CD14-positive monocyte (primary cell): ENCODE results near the gene TMEM214. TPM values are rescaled to one million over a fixed set of nuclear protein-coding genes. Genes with fewer than 3 reads are reported as not detected.

Source experiments
- DNase-seq, 3 donors: peaks; one replicate each; pipeline ENCODE4 v3.0.0-alpha.2; 2011 to 2022
- H2AFZ ChIP-seq: 2 replicates; pipeline ENCODE4 v1.6.0; 2012; ENCODE audit warnings: mild to moderate bottlenecking, low read depth, low read length, inconsistent platforms; ENCODE audit not compliant: insufficient read depth, poor library complexity, severe bottlenecking
- H3K27ac ChIP-seq, 2 donors: 1 replicate in 1 of 2; 2 replicates in 1 of 2; pipeline ENCODE4 v1.5.1; 2012 to 2013; ENCODE audit warnings: low read length in 2 of 2, control low read depth in 1 of 2, inconsistent platforms in 1 of 2, low read depth in 1 of 2, mild to moderate bottlenecking in 1 of 2
- H3K27me3 ChIP-seq, 2 donors: one replicate each; pipeline versions ENCODE4 v1.6.0 to v1.6.1; 2011 to 2013; ENCODE audit warnings: low read length in 2 of 2; ENCODE audit not compliant: control insufficient read depth in 2 of 2, insufficient read depth in 2 of 2
- H3K36me3 ChIP-seq, 2 donors: replicated peaks in 1 of 2; 1 replicate in 1 of 2; 2 replicates in 1 of 2; pipeline versions ENCODE4 v1.5.1 to v1.6.1; 2012 to 2013; ENCODE audit warnings: low read length in 2 of 2, control low read depth in 1 of 2, inconsistent platforms in 1 of 2, mild to moderate bottlenecking in 1 of 2; ENCODE audit not compliant: insufficient read depth in 2 of 2, control insufficient read depth in 1 of 2
- H3K4me1 ChIP-seq, 2 donors: 1 replicate in 1 of 2; 2 replicates in 1 of 2; pipeline versions ENCODE4 v1.5.1 to v1.6.1; 2012 to 2013; ENCODE audit warnings: low read length in 2 of 2, control low read depth in 1 of 2, inconsistent platforms in 1 of 2, mild to moderate bottlenecking in 1 of 2, moderate library complexity in 1 of 2; ENCODE audit not compliant: insufficient read depth in 2 of 2, control insufficient read depth in 1 of 2
- H3K4me2 ChIP-seq: replicated peaks from 2 replicates; pipeline ENCODE3; 2012; ENCODE audit warnings: low read length, moderate library complexity, mild to moderate bottlenecking; ENCODE audit not compliant: poor library complexity, severe bottlenecking; ENCODE audit errors: extremely low read depth
- H3K4me3 ChIP-seq, 3 experiments: fragments of 200-600 bp in 1 of 3; sonication (generic) in 1 of 3; replicated peaks in 1 of 3; 1 replicate in 2 of 3; 2 replicates in 1 of 3; pipeline ENCODE4 v1.5.1; 2011 to 2013; ENCODE audit warnings: low read length in 3 of 3, mild to moderate bottlenecking in 3 of 3, control low read depth in 2 of 3, low read depth in 2 of 3, inconsistent platforms in 1 of 3, moderate library complexity in 1 of 3
- H3K79me2 ChIP-seq: 2 replicates; pipeline ENCODE4 v1.6.0; 2012; ENCODE audit warnings: mild to moderate bottlenecking, control low read depth, inconsistent platforms, low read length, moderate library complexity; ENCODE audit not compliant: insufficient read depth
- H3K9ac ChIP-seq: 2 replicates; pipeline ENCODE4 v1.6.0; 2017; ENCODE audit warnings: low read length, mild to moderate bottlenecking; ENCODE audit not compliant: insufficient read depth, poor library complexity, severe bottlenecking
- H3K9me3 ChIP-seq, 2 donors: replicated peaks in 1 of 2; 1 replicate in 1 of 2; 2 replicates in 1 of 2; pipeline versions ENCODE4 v1.5.1 to v1.6.1; 2012 to 2013; ENCODE audit warnings: low read length in 2 of 2, control low read depth in 1 of 2; ENCODE audit not compliant: control insufficient read depth in 1 of 2, insufficient read depth in 1 of 2
- H4K20me1 ChIP-seq: 2 replicates; pipeline ENCODE4 v1.6.0; 2012; ENCODE audit warnings: mild to moderate bottlenecking, low read length, control low read depth, moderate library complexity; ENCODE audit not compliant: insufficient read depth
- H3K27ac Mint-ChIP-seq, 7 donors: one replicate each; pipeline ENCODE4 v1.8.0; 2020; ENCODE audit warnings: mild to moderate bottlenecking in 7 of 7, mixed read lengths in 7 of 7, moderate library complexity in 6 of 7, inconsistent platforms in 2 of 7
- H3K27me3 Mint-ChIP-seq, 3 donors: one replicate each; pipeline ENCODE4 v1.8.0; 2021 to 2022; ENCODE audit warnings: low read depth in 3 of 3, mild to moderate bottlenecking in 3 of 3, mixed read lengths in 3 of 3, moderate library complexity in 3 of 3, inconsistent platforms in 1 of 3
- H3K36me3 Mint-ChIP-seq, 2 donors: one replicate each; pipeline ENCODE4 v1.8.0; 2020; ENCODE audit warnings: mixed read lengths in 2 of 2, inconsistent platforms in 1 of 2, mild to moderate bottlenecking in 1 of 2
- H3K4me1 Mint-ChIP-seq: one replicate; pipeline ENCODE4 v1.8.0; 2020; ENCODE audit warnings: mild to moderate bottlenecking, mixed read lengths
- H3K4me3 Mint-ChIP-seq, 2 donors: one replicate each; pipeline ENCODE4 v1.8.0; 2020; ENCODE audit warnings: mild to moderate bottlenecking in 2 of 2, mixed read lengths in 2 of 2, moderate library complexity in 1 of 2
- H3K9me3 Mint-ChIP-seq, 7 donors: one replicate each; pipeline ENCODE4 v1.8.0; 2020 to 2022; ENCODE audit warnings: mixed read lengths in 7 of 7, mild to moderate bottlenecking in 6 of 7, moderate library complexity in 6 of 7, inconsistent platforms in 2 of 7
- CTCF ChIP-seq: fragments of 200-600 bp; IDR thresholded peaks from one replicate; pipeline ENCODE4 v1.8.0; 2022; ENCODE audit warnings: antibody characterized with exemption, mild to moderate bottlenecking
- WGBS: methylation state at CpG from one replicate; pipeline ENCODE4 v1.1.5; 2013; ENCODE audit warnings: missing lambda C conversion rate; ENCODE audit not compliant: insufficient coverage; 5-methylcytosine and 5-hydroxymethylcytosine counted together
- intact Hi-C, 2 donors: fragments of 100-400 bp; cut with micrococcal nuclease; formaldehyde crosslinking; loops; one replicate each; pipeline versions ENCODE4 v1.15.0 to v1.15.1; 2023
- polyA plus RNA-seq, 3 donors: library from polyadenylated mRNA; depleted of rRNA in 1 of 3; unstranded in 2 of 3; stranded (reverse) in 1 of 3; fragments of 300-500 nt in 2 of 3; fragments of >200 nt in 1 of 3; fragmentation: Illumina TruSeq in 2 of 3; gene quantifications; 1 replicate in 2 of 3; 2 replicates in 1 of 3; pipeline ENCODE4 v1.2.3, GENCODE V29; 2012 to 2021

Gene TMEM214
- polyA plus RNA-seq, 3 donors, result 18.3 to 61.7 (median 26.9) TPM

GRCh38 chr2:26994983-26995382, 37.8 kb upstream of the TMEM214 start:
- no peaks in the 10 kb centered on the region for H3K27me3 ChIP-seq
- H2AFZ ChIP-seq, result no peak overlapping the region
- Mint-ChIP-seq H3K27me3 (peaks cover 5 to 8% (median 6%) of the 10 kb centered on the region in 3 donors), H3K9me3 (peaks cover 0 to 2% (median 0%) of the 10 kb centered on the region in 7 donors), H3K36me3 (no peaks in the 10 kb centered on the region), H3K4me1 (peaks cover 1% of the 10 kb centered on the region), H3K4me3 (no peak overlapping the region), H3K27ac (no peak overlapping the region)
- H3K4me3 ChIP-seq, result no peak overlapping the region
- intact Hi-C loops, result no loop called here
- no peak for DNase-seq
- no peaks in the 10 kb centered on the region for H3K36me3 ChIP-seq
- no peaks in the 10 kb centered on the region for H3K79me2 ChIP-seq
- no peak for TF ChIP-seq CTCF
- no peaks in the 10 kb centered on the region for H4K20me1 ChIP-seq
- H3K9me3 ChIP-seq, result no peaks in the 10 kb centered on the region
- no peak overlapping the region for H3K9ac ChIP-seq
- peaks cover under 1% of the 10 kb centered on the region in 2 donors for H3K4me1 ChIP-seq
- WGBS, result 100% methylated on average over 1 of the region's 1 CpG
- H3K4me2 ChIP-seq, result no peak overlapping the region
- no peak overlapping the region for H3K27ac ChIP-seq

GRCh38 chr2:26997394-26997793, 35.4 kb upstream of the TMEM214 start:
- peaks cover 7% of the 10 kb centered on the region in 2 donors for H3K4me1 ChIP-seq
- H3K27ac ChIP-seq, result no peak overlapping the region
- no peak for DNase-seq
- no peak overlapping the region for H2AFZ ChIP-seq
- no peaks in the 10 kb centered on the region for H3K79me2 ChIP-seq
- Mint-ChIP-seq H3K27ac (peak overlapping the region in 1 of 7 donors; percentile 4), H3K9me3 (peaks cover 0 to 2% (median 0%) of the 10 kb centered on the region in 7 donors), H3K27me3 (peaks cover 2 to 4% (median 3%) of the 10 kb centered on the region in 3 donors), H3K4me3 (no peak overlapping the region), H3K36me3 (no peaks in the 10 kb centered on the region), H3K4me1 (peaks cover 7% of the 10 kb centered on the region)
- intact Hi-C loops, result no loop called here
- no peak for TF ChIP-seq CTCF
- no peak overlapping the region for H3K4me2 ChIP-seq
- H4K20me1 ChIP-seq, result no peaks in the 10 kb centered on the region
- no peak overlapping the region for H3K4me3 ChIP-seq
- no peaks in the 10 kb centered on the region for H3K27me3 ChIP-seq
- no peak overlapping the region for H3K9ac ChIP-seq
- 95% methylated on average over 8 of the region's 10 CpGs for WGBS
- H3K9me3 ChIP-seq, result no peaks in the 10 kb centered on the region
- no peaks in the 10 kb centered on the region for H3K36me3 ChIP-seq
